GM19438 (cell line): ENCODE measurements around the gene ARFIP1.

ENCODE experiments used
- ATAC-seq: cut with Tn5 transposase; IDR thresholded peaks from one replicate; pipeline ENCODE4 v1.9.1; 2021; ENCODE audit warnings: low read depth; ENCODE audit not compliant: unreplicated experiment

The ARFIP1 gene

GRCh38 chr4:152937336-152938236, 157.8 kb downstream of the ARFIP1 start:
- ATAC-seq: no peak

DNA sequence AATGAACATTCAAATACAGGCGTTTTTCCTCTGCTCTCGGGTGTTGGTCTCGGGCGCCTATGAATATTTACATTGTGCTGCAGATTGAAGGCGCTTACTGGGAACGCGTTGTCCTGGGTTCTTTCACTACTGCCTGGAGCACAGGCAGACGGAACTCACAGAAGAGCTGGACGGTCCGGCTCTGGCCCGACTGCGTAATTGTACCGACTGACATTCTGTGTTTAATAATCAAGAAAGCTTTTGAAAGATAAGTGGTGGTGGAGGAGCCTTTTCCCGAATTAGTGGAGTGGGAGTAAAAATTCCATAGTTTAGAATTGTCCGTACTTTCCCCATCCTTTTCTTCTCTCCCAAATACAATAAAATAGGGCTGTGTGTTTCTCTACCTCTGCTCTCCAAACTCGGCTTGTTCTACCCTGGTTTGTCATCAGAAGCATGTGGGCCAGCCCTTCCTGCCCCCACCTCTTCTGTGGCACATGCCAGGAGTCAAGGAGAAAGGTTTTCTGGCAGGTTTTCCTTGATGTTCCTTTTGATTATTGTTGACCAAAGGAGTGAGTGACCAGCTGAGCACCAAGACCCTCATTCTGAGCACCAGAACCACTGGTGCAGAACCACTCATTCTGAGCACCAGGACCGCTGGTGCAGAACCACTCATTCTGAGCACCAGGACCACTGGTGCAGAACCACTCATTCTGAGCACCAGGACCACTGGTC, 158.6 kb downstream of the ARFIP1 start:
- ATAC-seq: no peak

DNA sequence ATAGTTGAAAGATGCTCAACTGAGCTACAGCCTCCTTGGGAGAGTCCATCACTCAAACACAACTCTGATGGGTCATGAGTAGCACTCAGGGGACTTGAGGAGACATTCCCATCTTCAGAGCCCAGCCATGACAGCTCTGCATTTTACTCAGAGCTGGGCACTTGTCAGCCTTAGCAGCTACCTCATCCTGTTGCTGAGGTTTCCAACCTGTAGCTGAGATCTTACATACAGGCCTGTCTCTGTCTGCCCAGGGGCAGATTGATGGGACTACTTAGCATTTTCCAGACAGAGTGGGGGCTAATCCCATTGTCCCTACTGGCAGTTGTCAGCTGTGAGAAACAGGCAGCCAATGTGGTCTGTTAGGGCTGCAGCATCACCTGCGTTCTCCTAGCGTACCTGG, 159.9 kb downstream of the ARFIP1 start:
- ATAC-seq: no peak

- ATAC-seq: no peak
Measured at GRCh38 chr4:152940461-152940860, 160.7 kb downstream of the ARFIP1 start.

- no peak for ATAC-seq
Measured at GRCh38 chr4:152941411-152941810, 161.7 kb downstream of the ARFIP1 start.

GRCh38 chr4:152942346-152942745, 162.6 kb downstream of the ARFIP1 start:
- ATAC-seq: no peak

- no peak for ATAC-seq
Measured at GRCh38 chr4:152943672-152944071, 163.9 kb downstream of the ARFIP1 start.

- ATAC-seq: no peak
Measured at GRCh38 chr4:152944666-152945320, 165.0 kb downstream of the ARFIP1 start.

DNA sequence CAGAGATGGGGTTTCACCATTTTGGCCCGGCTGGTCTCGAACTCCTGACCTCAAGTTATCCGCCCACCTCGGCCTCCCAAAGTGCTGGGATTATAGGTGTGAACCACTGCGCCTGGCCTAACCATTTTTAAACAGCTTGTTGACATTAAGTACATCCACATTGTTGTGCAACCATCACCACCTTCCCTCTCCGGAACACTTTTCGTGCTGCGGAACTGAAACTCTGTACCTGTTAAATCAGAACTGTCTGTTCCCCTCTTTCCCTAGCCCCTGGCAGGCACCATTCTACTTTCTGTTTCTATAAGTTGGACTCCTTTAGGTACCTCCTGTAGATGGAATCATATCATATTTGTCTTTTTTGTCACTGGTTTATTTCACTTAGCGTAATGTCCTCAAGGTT, 165.9 kb downstream of the ARFIP1 start:
- no peak for ATAC-seq

GRCh38 chr4:152946446-152946845, 166.7 kb downstream of the ARFIP1 start:
- ATAC-seq: no peak

- no peak for ATAC-seq
Measured at GRCh38 chr4:152947311-152947710, 167.6 kb downstream of the ARFIP1 start.

DNA sequence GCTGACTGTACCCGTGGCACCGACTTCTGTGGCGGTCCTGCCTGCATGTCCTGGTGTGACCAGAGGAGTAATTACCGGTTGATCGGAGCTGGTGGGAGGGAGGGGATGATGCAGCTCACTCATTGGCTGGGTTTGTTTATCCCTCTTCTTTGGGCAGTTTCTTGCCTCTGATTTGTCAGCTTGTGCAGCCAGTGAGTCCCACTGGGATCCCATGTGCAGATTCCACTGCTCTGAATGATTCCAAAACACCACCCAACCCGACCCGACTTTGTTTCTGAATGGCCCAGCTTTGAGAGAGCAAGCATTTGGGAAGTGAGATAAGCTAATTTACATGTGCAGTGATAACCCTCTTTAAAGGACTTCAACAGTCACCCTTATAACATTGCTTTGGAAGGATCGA, 170.2 kb downstream of the ARFIP1 start:
- ATAC-seq: no peak

DNA sequence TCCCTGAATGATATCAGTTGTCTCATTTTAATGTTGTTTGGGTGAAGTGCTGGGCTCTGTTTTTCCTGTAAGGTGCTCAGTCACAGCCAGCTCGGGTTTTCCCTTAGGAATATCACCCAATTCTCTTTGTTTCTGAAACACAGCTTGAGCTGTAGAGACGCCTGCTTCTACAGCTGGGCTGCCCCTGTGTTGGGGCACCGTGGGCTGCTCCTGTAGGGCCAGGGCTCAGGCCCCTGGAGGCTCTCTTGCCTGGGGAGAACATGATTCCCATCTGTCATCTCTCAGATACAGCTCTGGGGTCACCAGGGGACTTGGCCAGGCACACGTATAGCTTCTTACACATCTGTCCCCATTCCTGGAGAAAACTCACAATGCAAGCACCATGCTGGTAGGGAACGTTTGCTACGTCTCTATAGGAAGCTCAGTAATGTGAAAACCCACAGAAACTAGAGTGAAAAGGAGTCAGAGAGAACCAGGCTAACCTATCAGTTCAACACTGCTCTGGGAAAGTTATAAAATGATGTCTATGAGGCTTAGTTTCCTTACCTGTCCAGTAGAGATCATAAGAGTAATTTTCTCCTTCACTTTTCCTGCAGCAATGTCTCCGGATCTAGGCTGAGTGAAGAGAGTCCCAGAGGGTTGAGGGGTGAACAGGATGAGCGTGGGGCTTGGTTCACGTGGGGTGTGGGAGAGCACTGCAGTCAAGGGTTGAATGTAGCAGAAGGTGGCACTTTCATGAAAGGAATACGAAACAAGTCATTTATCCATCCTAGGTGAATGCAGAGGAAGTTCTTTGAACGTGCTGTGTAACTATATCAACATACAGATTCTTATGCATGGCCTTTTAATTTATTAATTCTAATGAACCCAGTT, 170.9 kb downstream of the ARFIP1 start:
- ATAC-seq: no peak

- ATAC-seq: no peak
Measured at GRCh38 chr4:152951348-152951747, 171.6 kb downstream of the ARFIP1 start.

DNA sequence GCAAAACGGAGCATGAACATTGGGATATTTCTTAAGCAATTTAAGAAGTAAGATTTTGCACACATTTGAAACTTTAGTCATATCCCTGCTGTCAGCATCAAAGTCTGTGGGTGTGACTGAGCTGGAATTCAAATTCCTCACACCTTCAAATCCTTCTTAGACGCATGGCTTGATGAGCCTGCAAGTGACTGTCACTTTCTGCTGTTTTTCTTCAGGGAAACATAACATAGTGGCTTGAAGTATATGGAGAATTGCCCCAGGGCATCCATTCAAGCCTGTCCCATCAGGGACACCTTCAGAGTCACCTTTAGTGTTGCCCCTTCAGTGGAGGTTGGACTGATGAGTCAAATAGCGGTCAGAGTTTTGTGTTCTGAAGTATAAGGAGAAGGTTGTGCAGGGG, 173.8 kb downstream of the ARFIP1 start:
- ATAC-seq: no peak

- no peak for ATAC-seq
Measured at GRCh38 chr4:152954741-152955140, 175.0 kb downstream of the ARFIP1 start.

- ATAC-seq: no peak
Measured at GRCh38 chr4:152956147-152956546, 176.4 kb downstream of the ARFIP1 start.

DNA sequence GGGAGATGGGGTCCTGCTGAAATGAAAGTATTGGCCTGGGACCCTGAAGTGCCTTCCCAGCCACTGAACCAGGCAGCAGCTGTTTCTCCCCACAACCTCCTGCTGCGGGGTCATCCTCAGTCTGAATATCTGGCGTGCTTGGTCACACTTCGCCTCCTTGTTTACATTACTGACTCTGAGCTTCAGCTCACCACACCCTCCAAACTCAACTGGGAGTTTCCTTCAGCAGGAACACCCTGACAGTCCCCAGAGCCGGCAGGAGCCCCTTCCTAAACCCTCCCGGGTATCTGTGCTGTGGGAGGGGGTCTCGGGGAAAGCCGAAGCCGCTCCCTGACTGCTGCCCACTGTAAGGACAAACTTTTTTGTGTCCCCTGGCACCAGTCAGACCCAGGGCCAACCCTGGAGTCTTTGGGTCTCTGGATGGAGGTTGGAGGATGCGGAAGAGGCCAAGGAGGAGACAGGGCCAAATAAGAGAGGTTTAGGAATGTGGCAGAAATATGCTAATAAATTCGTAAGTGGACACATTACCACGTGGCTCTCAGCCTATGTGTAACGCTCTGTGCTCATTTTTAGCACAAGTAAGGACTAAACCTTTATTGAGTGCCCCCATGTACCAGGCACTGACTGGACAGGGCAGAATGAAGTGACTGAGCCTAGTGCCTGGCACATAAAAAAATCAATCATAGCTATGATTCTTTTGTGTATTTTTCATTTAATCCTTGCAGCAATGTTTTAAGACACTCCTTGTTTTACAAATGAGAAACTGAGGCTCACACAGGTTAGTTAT, 177.1 kb downstream of the ARFIP1 start:
- no peak for ATAC-seq

GRCh38 chr4:152957437-152958171, 177.8 kb downstream of the ARFIP1 start:
- ATAC-seq: no peak
